Neuronal stem cell (in vitro differentiated cells): Measurements from ENCODE around the gene SCCPDH.

Source experiments
- DNase-seq: peaks from one replicate; pipeline ENCODE4 v3.0.0-alpha.2; 2013; ENCODE audit warnings: low spot score
- H2AFZ ChIP-seq: one replicate; pipeline ENCODE4 v1.6.1; 2013; ENCODE audit warnings: mild to moderate bottlenecking, low read length, inconsistent platforms
- H2AK5ac ChIP-seq: 2 replicates; pipeline ENCODE4 v1.6.1; 2013; ENCODE audit warnings: low read depth, mild to moderate bottlenecking, inconsistent platforms, low read length, moderate library complexity, mixed read lengths
- H2BK120ac ChIP-seq: 2 replicates; pipeline ENCODE4 v1.6.1; 2013; ENCODE audit warnings: low read depth, mild to moderate bottlenecking, inconsistent platforms, low read length, moderate library complexity, mixed read lengths
- H2BK12ac ChIP-seq: one replicate; pipeline ENCODE4 v1.6.1; 2013; ENCODE audit warnings: low read length, inconsistent platforms
- H2BK15ac ChIP-seq: 2 replicates; pipeline ENCODE4 v1.6.1; 2013; ENCODE audit warnings: mild to moderate bottlenecking, low read length, inconsistent platforms, mixed read lengths
- H2BK5ac ChIP-seq: one replicate; pipeline ENCODE4 v1.6.1; 2013; ENCODE audit warnings: inconsistent platforms, mild to moderate bottlenecking, low read length, moderate library complexity
- H3K14ac ChIP-seq: one replicate; pipeline ENCODE4 v1.6.1; 2013; ENCODE audit warnings: low read length, inconsistent platforms
- H3K18ac ChIP-seq: 2 replicates; pipeline ENCODE4 v1.6.1; 2013; ENCODE audit warnings: low read length, inconsistent platforms
- H3K23ac ChIP-seq: 2 replicates; pipeline ENCODE4 v1.6.1; 2013; ENCODE audit warnings: low read depth, mild to moderate bottlenecking, mixed read lengths, low read length, inconsistent platforms; ENCODE audit not compliant: poor library complexity
- H3K27ac ChIP-seq: replicated peaks from 3 replicates; pipeline ENCODE4 v1.5.1; 2013; ENCODE audit warnings: low read length, inconsistent platforms
- H3K27me3 ChIP-seq, 3 experiments: 2 replicates each; pipeline ENCODE4 v1.6.1; 2013; ENCODE audit warnings: low read length in 3 of 3, mild to moderate bottlenecking in 2 of 3, inconsistent platforms in 1 of 3, low read depth in 1 of 3, mixed read lengths in 1 of 3, moderate library complexity in 1 of 3; ENCODE audit not compliant: control insufficient read depth in 3 of 3, insufficient read depth in 3 of 3
- H3K36me3 ChIP-seq, 2 donors: replicated peaks in 1 of 2; 2 replicates each; pipeline ENCODE4 v1.6.1; 2013; ENCODE audit warnings: low read length in 2 of 2; ENCODE audit not compliant: control insufficient read depth in 2 of 2, insufficient read depth in 2 of 2
- H3K4ac ChIP-seq: 2 replicates; pipeline ENCODE4 v1.6.1; 2013; ENCODE audit warnings: inconsistent platforms, mild to moderate bottlenecking, low read length, moderate library complexity
- H3K4me1 ChIP-seq, 2 donors: 1 replicate in 1 of 2; 2 replicates in 1 of 2; pipeline ENCODE4 v1.6.1; 2013; ENCODE audit warnings: low read length in 2 of 2, low read depth in 1 of 2; ENCODE audit not compliant: control insufficient read depth in 2 of 2, insufficient read depth in 1 of 2
- H3K4me2 ChIP-seq: one replicate; pipeline ENCODE4 v1.6.1; 2013; ENCODE audit warnings: mild to moderate bottlenecking, low read length, inconsistent platforms; ENCODE audit not compliant: insufficient read depth, poor library complexity, severe bottlenecking
- H3K4me3 ChIP-seq, 2 donors: 2 replicates each; pipeline ENCODE4 v1.5.1; 2013; ENCODE audit warnings: low read length in 2 of 2, mild to moderate bottlenecking in 2 of 2, inconsistent platforms in 1 of 2, moderate library complexity in 1 of 2
- H3K79me1 ChIP-seq: one replicate; pipeline ENCODE4 v1.6.1; 2013; ENCODE audit warnings: low read depth, mild to moderate bottlenecking, inconsistent platforms, low read length, moderate library complexity
- H3K9ac ChIP-seq: one replicate; pipeline ENCODE4 v1.6.1; 2013; ENCODE audit warnings: mild to moderate bottlenecking, low read depth, low read length, inconsistent platforms; ENCODE audit not compliant: poor library complexity
- H3K9me3 ChIP-seq, 2 donors: replicated peaks in 1 of 2; 2 replicates each; pipeline versions ENCODE3 to v1.6.1; 2013; ENCODE audit warnings: low read length in 2 of 2, mild to moderate bottlenecking in 2 of 2, inconsistent platforms in 1 of 2, low read depth in 1 of 2, mixed read lengths in 1 of 2, moderate library complexity in 1 of 2; ENCODE audit not compliant: control insufficient read depth in 2 of 2, insufficient read depth in 1 of 2
- H4K8ac ChIP-seq: one replicate; pipeline ENCODE4 v1.6.1; 2013; ENCODE audit warnings: low read depth, mild to moderate bottlenecking, inconsistent platforms, low read length, moderate library complexity
- H4K91ac ChIP-seq: one replicate; pipeline ENCODE4 v1.6.1; 2013; ENCODE audit warnings: low read length, low read depth, mild to moderate bottlenecking, inconsistent platforms; ENCODE audit not compliant: poor library complexity
- WGBS, 2 donors: extraction: QIAGEN DNeasy Blood & Tissue Kit; methylation state at CpG; one replicate each; pipeline ENCODE4 v1.1.7; 2013; ENCODE audit warnings: missing lambda C conversion rate in 2 of 2, mixed read lengths in 1 of 2; ENCODE audit not compliant: insufficient read length in 2 of 2, insufficient replicate concordance in 1 of 2; ENCODE audit errors: extremely low coverage in 2 of 2; 5-methylcytosine and 5-hydroxymethylcytosine counted together

SCCPDH gene

GRCh38 chr1:246679794-246680177, 44.4 kb upstream of the SCCPDH start:
- Histone ChIP-seq H3K36me3 (no peaks in the 10 kb centered on the region), H4K8ac (no peak overlapping the region), H2BK120ac (no peak overlapping the region), H3K23ac (no peak overlapping the region), H3K18ac (no peak overlapping the region), H3K27ac (no peak overlapping the region), H3K14ac (no peak overlapping the region), H3K79me1 (no peaks in the 10 kb centered on the region), H2AFZ (no peak overlapping the region), H3K4ac (no peak overlapping the region), H3K9ac (no peak overlapping the region), H3K4me2 (no peak overlapping the region), H2BK15ac (no peak overlapping the region), H2AK5ac (no peak overlapping the region), H2BK12ac (no peak overlapping the region), H3K27me3 (peaks cover 0 to 87% (median 0%) of the 10 kb centered on the region in 3 experiments), H3K4me1 (no peaks in the 10 kb centered on the region), H4K91ac (no peak overlapping the region), H2BK5ac (no peak overlapping the region), H3K9me3 (peaks cover 0 to 8% of the 10 kb centered on the region in 2 donors), H3K4me3 (no peak overlapping the region)
- DNase-seq = no peak
- no CpG with 5 or more reads among the region's 1 CpG for WGBS, 2 donors

- Histone ChIP-seq H2BK15ac (no peak overlapping the region), H3K23ac (no peak overlapping the region), H2BK5ac (no peak overlapping the region), H2BK120ac (no peak overlapping the region), H3K36me3 (no peaks in the 10 kb centered on the region), H3K4ac (no peak overlapping the region), H4K8ac (no peak overlapping the region), H3K27ac (no peak overlapping the region), H3K14ac (no peak overlapping the region), H3K9me3 (peaks cover 0 to 8% of the 10 kb centered on the region in 2 donors), H3K79me1 (no peaks in the 10 kb centered on the region), H2AK5ac (no peak overlapping the region), H2AFZ (no peak overlapping the region), H2BK12ac (no peak overlapping the region), H4K91ac (no peak overlapping the region), H3K4me1 (no peaks in the 10 kb centered on the region), H3K18ac (no peak overlapping the region), H3K4me3 (no peak overlapping the region), H3K27me3 (peaks cover 0 to 86% (median 0%) of the 10 kb centered on the region in 3 experiments), H3K4me2 (no peak overlapping the region), H3K9ac (no peak overlapping the region)
- DNase-seq = no peak
- WGBS, 2 donors = no CpG with 5 or more reads among the region's 8 CpGs
Observed at GRCh38 chr1:246680190-246680589, 44.0 kb upstream of the SCCPDH start.

DNA sequence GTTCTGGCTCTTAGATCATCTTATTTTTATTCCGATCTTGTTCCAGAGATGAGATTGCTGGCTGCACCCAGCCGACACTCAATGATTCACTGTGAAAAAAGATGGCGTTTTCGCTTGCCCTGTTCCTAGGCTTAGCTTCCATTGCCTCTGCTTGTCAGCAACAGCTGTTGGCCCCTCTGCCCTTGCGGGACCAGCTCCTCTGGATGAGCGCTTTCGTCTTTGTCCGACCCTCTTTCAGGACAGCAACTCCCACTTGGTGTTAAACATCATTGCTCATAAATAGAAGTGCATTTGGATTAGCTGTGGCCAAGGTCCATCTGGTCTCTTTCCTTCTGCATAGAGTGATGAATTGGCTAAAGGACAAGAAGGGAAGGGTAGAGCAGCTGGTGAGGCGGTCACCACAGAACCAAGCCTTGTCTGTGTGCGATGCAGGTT, 43.5 kb upstream of the SCCPDH start:
- no peak overlapping the region for H4K91ac ChIP-seq
- peaks cover 0 to 82% (median 0%) of the 10 kb centered on the region in 3 experiments for H3K27me3 ChIP-seq
- WGBS, 2 donors = no CpG with 5 or more reads among the region's 10 CpGs
- no peak overlapping the region for H3K9ac ChIP-seq
- no peak overlapping the region for H3K18ac ChIP-seq
- no peak overlapping the region for H3K27ac ChIP-seq
- no peak overlapping the region for H2BK120ac ChIP-seq
- no peak overlapping the region for H2AFZ ChIP-seq
- no peak overlapping the region for H3K4me3 ChIP-seq
- H3K79me1 ChIP-seq = no peaks in the 10 kb centered on the region
- H3K9me3 ChIP-seq = peaks cover 0 to 4% of the 10 kb centered on the region in 2 donors
- DNase-seq = no peak
- no peak overlapping the region for H3K4ac ChIP-seq
- no peak overlapping the region for H3K14ac ChIP-seq
- no peak overlapping the region for H3K4me2 ChIP-seq
- H3K23ac ChIP-seq = no peak overlapping the region
- no peaks in the 10 kb centered on the region for H3K36me3 ChIP-seq
- H2AK5ac ChIP-seq = no peak overlapping the region
- H4K8ac ChIP-seq = no peak overlapping the region
- no peak overlapping the region for H2BK12ac ChIP-seq
- no peaks in the 10 kb centered on the region for H3K4me1 ChIP-seq
- no peak overlapping the region for H2BK15ac ChIP-seq
- no peak overlapping the region for H2BK5ac ChIP-seq

GRCh38 chr1:246681900-246682895, 42.0 kb upstream of the SCCPDH start:
- no peak overlapping the region for H2BK15ac ChIP-seq
- H3K14ac ChIP-seq = no peak overlapping the region
- H2AFZ ChIP-seq = no peak overlapping the region
- H3K18ac ChIP-seq = no peak overlapping the region
- no peak overlapping the region for H3K4me2 ChIP-seq
- no peak overlapping the region for H2BK5ac ChIP-seq
- no CpG with 5 or more reads among the region's 15 CpGs for WGBS, 2 donors
- H4K91ac ChIP-seq = no peak overlapping the region
- H2BK120ac ChIP-seq = no peak overlapping the region
- H2AK5ac ChIP-seq = no peak overlapping the region
- H3K4ac ChIP-seq = no peak overlapping the region
- H2BK12ac ChIP-seq = no peak overlapping the region
- no peaks in the 10 kb centered on the region for H3K79me1 ChIP-seq
- H4K8ac ChIP-seq = no peak overlapping the region
- H3K4me1 ChIP-seq = no peaks in the 10 kb centered on the region
- no peak overlapping the region for H3K9ac ChIP-seq
- peaks cover 0 to 4% of the 10 kb centered on the region in 2 donors for H3K9me3 ChIP-seq
- H3K23ac ChIP-seq = no peak overlapping the region
- H3K4me3 ChIP-seq = no peak overlapping the region
- no peaks in the 10 kb centered on the region for H3K36me3 ChIP-seq
- DNase-seq = no peak
- H3K27me3 ChIP-seq = peaks cover 0 to 82% (median 0%) of the 10 kb centered on the region in 3 experiments
- no peak overlapping the region for H3K27ac ChIP-seq
